Kidney (tissue), 14 donors: ENCODE results near the gene TRPM3. TPM values are rescaled to one million over a fixed set of nuclear protein-coding genes. Genes with fewer than 3 reads are reported as not detected.

Experiments used
- DNase-seq, 5 donors: peaks; one replicate each; pipeline ENCODE4 v3.0.0-alpha.2; 2013 to 2020
- FAIRE-seq: peaks from 2 replicates; lab custom pipeline; 2012; peaks lifted over from hg19 to GRCh38; lab: Jason Lieb, UNC
- H3K27ac ChIP-seq, 2 donors: one replicate each; pipeline ENCODE4 v1.7.0; 2013; ENCODE audit warnings: low read depth in 2 of 2, low read length in 2 of 2, inconsistent platforms in 1 of 2
- H3K27me3 ChIP-seq: one replicate; pipeline ENCODE4 v1.7.1; 2013; ENCODE audit warnings: low read length, inconsistent platforms; ENCODE audit not compliant: control insufficient read depth, insufficient read depth
- H3K36me3 ChIP-seq, 3 donors: one replicate each; pipeline versions ENCODE4 v1.7.0 to v1.7.1; 2013; ENCODE audit warnings: low read length in 3 of 3, control low read depth in 1 of 3, inconsistent platforms in 1 of 3; ENCODE audit not compliant: insufficient read depth in 3 of 3, control insufficient read depth in 2 of 3
- H3K4me1 ChIP-seq, 3 donors: one replicate each; pipeline versions ENCODE4 v1.7.0 to v1.7.1; 2013; ENCODE audit warnings: low read length in 3 of 3, inconsistent platforms in 1 of 3, low read depth in 1 of 3; ENCODE audit not compliant: control insufficient read depth in 2 of 3, insufficient read depth in 2 of 3
- H3K4me3 ChIP-seq, 3 donors: one replicate each; pipeline versions ENCODE4 v1.7.0 to v1.8.1; 2013; ENCODE audit warnings: low read length in 3 of 3, control low read depth in 1 of 3, inconsistent platforms in 1 of 3
- H3K9ac ChIP-seq, 3 donors: one replicate each; pipeline versions ENCODE4 v1.7.0 to v1.7.1; 2013; ENCODE audit warnings: low read length in 3 of 3, control low read depth in 1 of 3, inconsistent platforms in 1 of 3
- H3K9me3 ChIP-seq, 3 donors: one replicate each; pipeline versions ENCODE4 v1.7.0 to v1.7.1; 2013; ENCODE audit warnings: low read length in 3 of 3, control low read depth in 1 of 3, inconsistent platforms in 1 of 3; ENCODE audit not compliant: control insufficient read depth in 2 of 3, insufficient read depth in 1 of 3
- intact Hi-C: fragments of 100-400 bp; cut with DNase I; formaldehyde crosslinking; loops from one replicate; pipeline ENCODE4 v1.11.1; 2022
- polyA plus RNA-seq: library from polyadenylated mRNA; stranded (reverse); fragments of 350-450 nt; fragmentation: Illumina TruSeq; extraction: RNeasy Lipid Tissue Mini Kit (QIAGEN cat#74804); gene quantifications from one replicate; pipeline ENCODE4 v1.2.3, GENCODE V29; 2014; ENCODE audit warnings: low read depth, low replicate concordance; ENCODE audit not compliant: insufficient read depth
- total RNA-seq: library from RNA; stranded (reverse); fragmentation: NEBNext Ultra II Directional; extraction: Animal tissue kit (Norgen Biotek cat#: 25700); gene quantifications from one replicate; pipeline ENCODE4 v1.2.1, GENCODE V29; 2021
- TF ChIP-seq, protein P1 (sequence below): IDR thresholded peaks from 3 replicates; pipeline ENCODE4 v1.5.1; 2012; ENCODE audit warnings: mild to moderate bottlenecking, moderate library complexity, borderline replicate concordance; ENCODE audit not compliant: insufficient read depth; ENCODE audit errors: extremely low read depth
- donor health status: control.
- donor health status: control.
- donor health status: control.
- donor health status: control.
- donor health status: control.
- donor health status: DM: yes; HTN: yes; CAD: no.
- donor health status: Normal renal cell carcinoma (clear cell type).

TRPM3 gene
- total and polyA plus RNA-seq, 2 donors from 2014 or later: 8.8 to 11.4 TPM

DNA sequence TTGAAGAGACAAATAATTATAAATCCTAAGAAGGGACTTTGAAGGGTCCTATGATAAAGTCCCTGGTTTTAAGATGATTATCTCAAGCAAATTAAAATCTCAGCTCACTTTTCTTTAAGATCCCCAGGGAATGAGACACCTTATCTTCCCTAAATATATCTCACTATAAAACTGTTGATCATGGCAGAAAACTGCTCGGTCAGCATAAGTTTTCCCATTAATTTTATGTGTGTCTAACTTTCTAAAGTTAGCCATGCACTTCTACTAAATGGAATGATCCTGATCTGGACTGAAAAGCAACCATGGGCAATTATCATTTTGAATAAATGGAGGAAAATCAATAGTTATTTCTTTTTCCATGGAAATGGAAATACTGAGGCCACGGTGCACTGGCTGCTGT lies 314.5 kb downstream of the TRPM3 start:
- intact Hi-C loops: no loop called here
- TF ChIP-seq, protein P1, sequence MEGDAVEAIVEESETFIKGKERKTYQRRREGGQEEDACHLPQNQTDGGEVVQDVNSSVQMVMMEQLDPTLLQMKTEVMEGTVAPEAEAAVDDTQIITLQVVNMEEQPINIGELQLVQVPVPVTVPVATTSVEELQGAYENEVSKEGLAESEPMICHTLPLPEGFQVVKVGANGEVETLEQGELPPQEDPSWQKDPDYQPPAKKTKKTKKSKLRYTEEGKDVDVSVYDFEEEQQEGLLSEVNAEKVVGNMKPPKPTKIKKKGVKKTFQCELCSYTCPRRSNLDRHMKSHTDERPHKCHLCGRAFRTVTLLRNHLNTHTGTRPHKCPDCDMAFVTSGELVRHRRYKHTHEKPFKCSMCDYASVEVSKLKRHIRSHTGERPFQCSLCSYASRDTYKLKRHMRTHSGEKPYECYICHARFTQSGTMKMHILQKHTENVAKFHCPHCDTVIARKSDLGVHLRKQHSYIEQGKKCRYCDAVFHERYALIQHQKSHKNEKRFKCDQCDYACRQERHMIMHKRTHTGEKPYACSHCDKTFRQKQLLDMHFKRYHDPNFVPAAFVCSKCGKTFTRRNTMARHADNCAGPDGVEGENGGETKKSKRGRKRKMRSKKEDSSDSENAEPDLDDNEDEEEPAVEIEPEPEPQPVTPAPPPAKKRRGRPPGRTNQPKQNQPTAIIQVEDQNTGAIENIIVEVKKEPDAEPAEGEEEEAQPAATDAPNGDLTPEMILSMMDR: no peak
- DNase-seq (no peak), FAIRE-seq (no peak)
- H3K36me3 ChIP-seq: peaks cover 0 to 12% (median 0%) of the 10 kb centered on the region in 3 donors
- no peaks in the 10 kb centered on the region for H3K9me3 ChIP-seq
- peaks cover 0 to 2% (median under 1%) of the 10 kb centered on the region in 3 donors for H3K4me1 ChIP-seq
- H3K9ac ChIP-seq: no peak overlapping the region
- H3K27ac ChIP-seq: no peak overlapping the region
- H3K4me3 ChIP-seq: no peak overlapping the region
- no peaks in the 10 kb centered on the region for H3K27me3 ChIP-seq

DNA sequence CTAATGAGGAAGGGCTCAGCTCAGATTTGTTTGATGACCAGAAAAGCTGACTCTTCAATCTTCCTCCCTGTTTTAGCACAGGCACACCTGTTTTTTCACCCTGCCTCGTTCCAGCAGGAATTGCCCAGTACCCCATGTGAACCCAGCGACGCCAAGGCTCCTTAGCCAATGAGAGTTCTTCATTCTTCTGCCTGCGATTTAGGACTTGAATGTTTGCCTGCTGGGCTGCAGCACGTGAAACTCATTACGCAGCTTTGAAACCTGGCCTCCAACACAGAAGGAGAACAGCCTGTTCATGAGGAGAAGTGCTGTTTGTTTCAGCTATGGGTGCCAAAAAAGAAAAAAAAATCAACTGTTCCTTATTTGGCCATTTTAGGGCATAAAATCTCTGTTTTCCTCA lies 315.5 kb downstream of the TRPM3 start:
- Histone ChIP-seq H3K27ac (no peak overlapping the region), H3K9me3 (no peaks in the 10 kb centered on the region), H3K4me3 (no peak overlapping the region), H3K4me1 (peaks cover 0 to 4% (median 2%) of the 10 kb centered on the region in 3 donors), H3K36me3 (peaks cover 0 to 12% (median 0%) of the 10 kb centered on the region in 3 donors), H3K9ac (no peak overlapping the region), H3K27me3 (no peaks in the 10 kb centered on the region)
- TF ChIP-seq, protein P1: no peak
- DNase-seq (no peak), FAIRE-seq (no peak)
- intact Hi-C loops: no loop called here

DNA sequence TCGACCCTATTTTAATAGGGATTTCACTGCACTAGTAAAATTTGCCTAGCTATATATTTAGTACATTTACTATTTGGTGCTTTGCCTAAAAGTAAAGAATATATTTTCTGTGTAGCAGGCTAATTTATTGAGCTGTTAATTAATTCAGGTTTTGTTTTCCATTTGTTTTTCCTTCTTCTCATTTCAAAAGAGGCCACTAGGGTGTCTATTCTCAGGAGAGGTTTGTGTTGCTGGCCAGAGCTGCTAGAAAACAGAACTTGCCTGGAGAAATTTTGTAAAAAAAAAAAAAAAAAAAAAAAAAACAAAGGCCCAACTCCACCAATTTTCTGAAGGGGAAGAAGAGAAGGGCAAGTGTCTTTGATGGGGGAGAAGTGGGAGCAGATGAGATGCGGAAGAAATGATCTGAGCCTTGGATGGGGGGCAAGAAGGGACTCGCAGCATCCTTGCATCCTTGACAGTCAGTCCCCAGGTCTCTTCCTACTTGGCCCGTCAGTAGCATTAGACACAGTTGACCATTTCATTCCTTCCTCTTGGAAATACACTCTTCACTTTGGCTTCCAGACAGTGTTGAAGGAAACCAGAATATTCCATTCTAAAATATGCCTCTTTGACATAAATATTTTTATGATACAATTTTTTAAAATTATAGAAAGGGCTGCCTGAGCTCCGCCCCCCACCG lies 318.5 kb downstream of the TRPM3 start:
- no peaks in the 10 kb centered on the region for H3K27me3 ChIP-seq
- intact Hi-C loops: no loop called here
- peaks cover 0 to 8% (median 0%) of the 10 kb centered on the region in 3 donors for H3K36me3 ChIP-seq
- no peaks in the 10 kb centered on the region for H3K9me3 ChIP-seq
- H3K4me1 ChIP-seq: peaks cover 0 to 4% (median 2%) of the 10 kb centered on the region in 3 donors
- no peak overlapping the region for H3K27ac ChIP-seq
- TF ChIP-seq, protein P1: no peak
- H3K4me3 ChIP-seq: no peak overlapping the region
- FAIRE-seq (no peak), DNase-seq (peak in 1 of 5 donors; percentile 35)
- H3K9ac ChIP-seq: no peak overlapping the region

DNA sequence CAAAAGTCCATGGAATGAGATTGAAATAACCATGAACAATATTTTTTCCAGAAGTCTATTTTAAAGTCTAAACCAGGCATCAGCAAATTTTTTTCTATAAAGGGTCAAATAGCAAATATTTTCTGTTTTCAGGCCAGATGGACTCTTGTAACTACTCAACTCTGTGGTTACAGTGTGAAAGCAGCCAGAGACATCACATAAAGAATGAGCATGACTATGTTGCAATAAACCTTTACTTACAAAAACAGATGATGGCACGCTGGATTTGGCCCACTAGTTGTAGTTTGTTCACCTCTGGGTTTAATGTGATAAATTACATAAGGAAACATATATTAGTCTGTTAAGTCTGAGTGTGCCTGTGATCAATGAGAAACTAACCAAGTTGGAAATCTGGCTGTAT lies 319.2 kb downstream of the TRPM3 start:
- H3K27ac ChIP-seq: no peak overlapping the region
- TF ChIP-seq, protein P1: no peak
- no peak for DNase-seq
- no peak overlapping the region for H3K4me3 ChIP-seq
- no peak for FAIRE-seq
- H3K4me1 ChIP-seq: peaks cover 0 to 4% (median 2%) of the 10 kb centered on the region in 3 donors
- H3K27me3 ChIP-seq: no peaks in the 10 kb centered on the region
- H3K9ac ChIP-seq: no peak overlapping the region
- intact Hi-C loops: no loop called here
- no peaks in the 10 kb centered on the region for H3K9me3 ChIP-seq
- peaks cover 0 to 8% (median 0%) of the 10 kb centered on the region in 3 donors for H3K36me3 ChIP-seq
